Epithelial cell of prostate (primary cell): ENCODE measurements around the gene ZC3H12D.
"Not testable (repeated sequence)": the region's sequence is repeated elsewhere in the genome, so short reads cannot be mapped to it uniquely, and the experiment has no call there.

Experiments
- DNase-seq: peaks from one replicate; pipeline ENCODE4 v3.0.0-alpha.2; 2011; ENCODE audit warnings: low read depth, low spot score
- H3K27ac ChIP-seq: fragments of 450-650 bp; 2 replicates; pipeline ENCODE4 v1.5.1; 2017; ENCODE audit warnings: mild to moderate bottlenecking

The ZC3H12D gene

DNA sequence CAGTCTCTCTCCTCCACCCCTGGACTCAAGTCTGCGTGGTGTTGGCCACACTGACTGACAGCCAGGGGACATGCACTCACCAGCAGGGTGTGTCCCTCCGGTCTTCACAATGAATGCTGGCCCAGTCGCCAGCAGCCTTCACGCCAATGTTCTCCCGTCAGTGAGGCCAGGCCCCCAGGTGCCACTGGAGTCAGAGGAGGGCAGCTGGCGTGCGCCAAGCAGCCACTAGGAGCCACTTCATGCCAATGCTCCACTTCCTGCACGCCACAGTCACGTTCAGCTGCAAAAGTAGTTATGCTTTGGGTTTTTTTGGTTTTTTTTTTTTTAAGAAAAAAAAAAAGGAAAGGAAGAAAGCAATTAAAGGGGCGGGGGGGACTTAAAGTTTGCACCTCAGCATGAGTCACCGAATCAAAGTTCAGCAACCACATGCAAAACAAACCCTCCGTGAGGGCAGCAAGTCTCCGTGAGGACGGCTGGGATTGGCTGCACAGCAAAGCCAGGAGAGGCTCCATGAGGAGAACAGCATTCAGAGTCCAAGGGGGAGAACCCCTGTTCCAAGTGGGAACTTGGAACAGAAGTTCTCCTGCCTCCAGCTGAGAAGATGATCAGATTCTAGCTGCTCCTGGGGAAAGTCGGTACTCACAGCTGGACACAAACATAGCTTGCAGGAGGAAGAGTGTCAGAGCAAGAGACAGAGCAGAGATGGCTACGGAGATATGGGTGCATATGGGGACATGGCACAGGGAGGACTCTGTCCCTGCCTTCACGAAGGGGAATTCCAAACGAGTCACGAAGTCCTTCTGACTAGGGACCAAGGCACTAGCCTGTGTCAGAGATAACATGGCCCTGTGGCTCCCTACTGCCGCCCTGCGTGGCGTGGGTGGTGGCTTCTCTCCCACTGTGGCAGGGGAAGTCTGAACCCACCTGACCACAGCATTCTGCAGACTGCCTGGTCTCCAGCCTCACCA is at the start of gene ZC3H12D:
Gene ZC3H12D (minus strand): TSS at position 282 of the 968 bp plus-strand sequence. CDS start 10,471 bp downstream, outside the sequence.
- no peak within 1 kb of the TSS for H3K27ac ChIP-seq
- no peak for DNase-seq

GRCh38 chr6:149529650-149530049 is 44.8 kb upstream of the ZC3H12D start:
- no peak overlapping the region for H3K27ac ChIP-seq
- DNase-seq = no peak

DNA sequence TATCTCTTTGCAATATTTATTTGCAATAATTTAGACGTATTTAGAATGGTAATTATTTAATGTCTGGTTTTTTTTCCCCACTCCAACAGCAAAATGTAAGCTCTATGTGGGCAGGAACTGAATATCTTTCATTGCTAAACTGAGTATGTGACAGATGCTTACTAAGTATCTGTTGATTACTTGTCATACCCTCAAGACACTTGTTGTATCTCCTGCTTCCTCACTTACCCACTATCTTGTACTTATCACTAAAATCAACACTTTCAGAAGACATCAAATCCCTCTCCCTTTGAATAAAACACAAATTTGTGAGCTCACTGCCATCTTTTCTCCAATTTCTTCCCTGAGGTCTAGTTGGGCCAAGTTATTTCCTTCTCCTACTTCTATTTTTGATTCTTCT is 30.7 kb upstream of the ZC3H12D start:
- no peak for DNase-seq
- H3K27ac ChIP-seq = no peak overlapping the region

DNA sequence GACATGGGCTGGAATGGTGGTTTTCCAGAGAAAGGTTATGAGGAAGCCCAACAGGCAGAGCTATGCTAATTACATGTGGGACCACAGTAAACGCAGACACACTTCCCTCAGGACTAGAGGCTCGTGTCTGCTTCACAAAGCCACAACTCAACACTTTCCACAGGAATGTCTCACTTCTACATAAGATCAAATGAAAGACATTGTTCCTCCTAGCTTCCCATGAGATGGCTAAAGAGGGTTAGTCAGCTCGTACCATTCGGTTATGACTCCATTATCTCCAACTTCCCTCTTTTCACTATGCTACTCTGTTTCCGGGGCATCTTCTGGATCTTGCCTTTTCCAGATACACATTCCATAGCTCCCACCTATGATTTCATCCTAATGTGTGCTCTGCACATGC is 29.1 kb upstream of the ZC3H12D start:
- DNase-seq = no peak
- no peak overlapping the region for H3K27ac ChIP-seq

GRCh38 chr6:149510793-149511512 is 26.1 kb upstream of the ZC3H12D start:
- no peak overlapping the region for H3K27ac ChIP-seq
- DNase-seq = no peak

- no peak overlapping the region for H3K27ac ChIP-seq
- no peak for DNase-seq
Measured at GRCh38 chr6:149508485-149508884, 23.7 kb upstream of the ZC3H12D start.

DNA sequence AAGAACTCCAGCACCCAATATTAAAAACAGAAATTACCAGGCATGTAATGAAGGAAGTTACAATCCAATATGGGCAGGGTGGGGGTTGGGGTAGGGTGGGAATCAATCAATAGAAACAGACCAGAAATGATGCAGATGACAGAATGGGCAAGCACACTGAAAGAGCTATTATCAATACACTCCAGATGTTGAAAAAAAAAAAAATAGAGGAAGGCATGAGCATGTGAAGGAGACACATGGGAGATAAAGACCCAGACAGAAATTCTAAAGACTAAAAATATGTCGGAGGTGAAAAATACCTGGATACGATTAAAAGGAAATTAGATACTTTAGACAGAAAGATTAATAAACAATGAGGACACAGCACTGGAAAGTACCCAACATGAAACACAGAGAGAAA is 19.1 kb upstream of the ZC3H12D start:
- no peak overlapping the region for H3K27ac ChIP-seq
- no peak for DNase-seq

DNA sequence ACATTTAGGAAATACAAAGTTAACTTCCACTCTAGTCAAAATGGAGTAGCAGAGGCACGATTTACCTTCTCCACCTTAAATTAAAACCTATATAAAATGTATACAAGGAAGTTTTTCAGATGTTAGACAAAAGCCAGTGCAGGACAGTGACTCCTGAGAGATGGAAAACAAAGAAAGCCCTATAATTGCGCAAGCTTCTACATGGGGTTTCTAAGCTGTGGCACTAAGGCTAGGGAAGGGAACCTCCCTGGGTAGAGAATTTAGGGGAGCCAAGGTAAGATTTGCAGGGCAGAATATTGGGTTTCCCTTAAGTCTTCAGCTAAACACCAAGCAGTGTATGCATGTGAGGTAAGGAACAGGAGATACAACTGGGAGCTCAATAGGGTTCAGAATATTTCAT is 18.5 kb upstream of the ZC3H12D start:
- no peak overlapping the region for H3K27ac ChIP-seq
- DNase-seq = no peak

DNA sequence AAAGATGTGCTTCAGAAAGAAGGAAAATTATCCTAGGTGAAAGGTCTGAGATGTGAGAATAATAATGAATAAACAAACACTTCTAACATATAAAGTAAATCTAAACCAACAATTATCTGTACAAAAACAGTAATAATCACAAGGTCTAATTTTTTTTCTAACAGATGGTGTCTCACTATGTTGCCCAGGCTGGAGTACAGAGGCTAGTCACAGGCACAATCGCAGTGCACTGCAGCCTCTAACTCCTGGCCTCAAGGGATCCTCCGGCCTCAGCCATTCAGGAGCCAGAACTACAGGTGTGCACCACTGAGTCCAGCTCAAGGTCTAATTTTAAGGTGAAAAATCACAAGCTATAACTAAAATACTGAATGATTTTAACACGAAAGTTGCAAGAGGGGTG is 17.0 kb upstream of the ZC3H12D start:
- no peak overlapping the region for H3K27ac ChIP-seq
- DNase-seq = no peak

GRCh38 chr6:149501201-149501600 is 16.4 kb upstream of the ZC3H12D start:
- no peak for DNase-seq
- H3K27ac ChIP-seq = no peak overlapping the region

GRCh38 chr6:149500096-149500495 is 15.3 kb upstream of the ZC3H12D start:
- no peak for DNase-seq
- H3K27ac ChIP-seq = no peak overlapping the region

- no peak overlapping the region for H3K27ac ChIP-seq
- DNase-seq = peak; percentile 33
Measured at GRCh38 chr6:149499066-149499465, 14.3 kb upstream of the ZC3H12D start.

DNA sequence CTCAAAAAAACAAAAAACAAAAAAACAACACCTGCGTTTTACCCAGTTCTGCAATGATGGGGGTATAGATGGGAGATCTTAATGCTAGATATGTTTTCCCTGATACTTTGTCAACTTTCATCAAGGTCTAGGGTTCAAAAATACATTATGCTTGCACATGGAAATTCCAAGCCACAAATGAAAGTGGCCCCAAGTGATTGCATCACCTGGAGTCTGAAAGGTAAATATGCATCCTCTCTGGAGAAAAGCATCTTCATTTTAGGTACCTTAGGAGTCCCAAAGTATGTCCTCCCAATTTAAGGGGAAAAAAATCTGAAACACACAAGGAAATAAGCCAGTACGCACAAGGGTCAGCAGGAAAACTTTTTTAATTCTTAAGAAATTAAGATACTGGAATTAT is 12.6 kb upstream of the ZC3H12D start:
- no peak overlapping the region for H3K27ac ChIP-seq
- no peak for DNase-seq

DNA sequence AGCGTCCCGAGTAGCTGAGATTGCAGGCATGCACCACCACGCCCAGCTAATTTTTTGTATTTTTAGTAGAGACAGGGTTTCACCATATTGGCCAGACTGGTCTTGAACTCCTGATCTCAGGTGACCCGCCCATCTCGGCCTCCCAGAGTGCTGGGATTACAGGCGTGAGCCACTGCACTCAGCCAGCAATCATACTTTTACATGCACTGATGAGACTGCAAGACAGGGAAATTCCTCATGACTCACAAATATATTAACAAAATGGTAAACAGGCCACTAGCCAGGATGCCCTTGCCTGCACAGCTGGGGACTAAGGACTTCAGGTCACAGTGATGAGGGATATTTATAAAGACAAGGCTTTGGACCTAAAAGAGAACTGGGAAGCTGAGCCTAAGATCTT is 11.8 kb upstream of the ZC3H12D start:
- H3K27ac ChIP-seq, DNase-seq: not testable (repeated sequence)

DNA sequence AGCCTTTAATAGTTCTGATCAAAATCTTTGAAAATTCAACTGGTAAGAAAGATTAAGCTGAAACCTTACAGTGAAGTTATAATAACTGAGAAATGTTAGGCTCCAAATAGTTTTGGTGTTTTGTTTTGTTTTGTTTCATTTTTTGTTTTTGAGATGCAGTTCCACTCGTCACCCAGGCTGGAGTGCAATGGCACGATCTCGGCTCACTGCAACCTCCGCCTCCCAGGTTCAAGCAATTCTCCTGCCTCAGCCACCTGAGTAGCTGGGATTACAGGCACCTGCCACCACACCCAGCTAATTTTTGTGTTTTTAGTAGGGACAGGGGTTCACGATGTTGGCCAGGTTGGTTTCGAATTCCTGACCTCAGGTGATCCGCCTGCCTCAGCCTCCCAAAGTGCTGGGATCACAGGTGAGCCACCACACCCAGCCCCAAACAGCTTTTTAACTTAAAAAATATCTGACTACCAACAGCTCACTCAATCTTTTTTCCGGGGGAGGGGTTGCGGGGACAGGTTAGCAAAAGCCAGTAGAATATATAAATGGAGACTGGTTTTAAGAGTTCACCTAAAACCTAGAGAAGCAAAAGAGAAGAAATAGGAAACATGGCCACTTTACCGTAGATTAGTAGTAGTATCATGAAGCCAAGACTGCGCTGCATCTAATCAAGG is 10.7 kb upstream of the ZC3H12D start:
- not testable (repeated sequence) for DNase-seq

GRCh38 chr6:149494810-149495209 is 10.0 kb upstream of the ZC3H12D start:
- not testable (repeated sequence) for H3K27ac ChIP-seq, DNase-seq

More for the DNA sequence above, 10.7 kb upstream of the ZC3H12D start:
- H3K27ac ChIP-seq = not testable (repeated sequence)

DNA sequence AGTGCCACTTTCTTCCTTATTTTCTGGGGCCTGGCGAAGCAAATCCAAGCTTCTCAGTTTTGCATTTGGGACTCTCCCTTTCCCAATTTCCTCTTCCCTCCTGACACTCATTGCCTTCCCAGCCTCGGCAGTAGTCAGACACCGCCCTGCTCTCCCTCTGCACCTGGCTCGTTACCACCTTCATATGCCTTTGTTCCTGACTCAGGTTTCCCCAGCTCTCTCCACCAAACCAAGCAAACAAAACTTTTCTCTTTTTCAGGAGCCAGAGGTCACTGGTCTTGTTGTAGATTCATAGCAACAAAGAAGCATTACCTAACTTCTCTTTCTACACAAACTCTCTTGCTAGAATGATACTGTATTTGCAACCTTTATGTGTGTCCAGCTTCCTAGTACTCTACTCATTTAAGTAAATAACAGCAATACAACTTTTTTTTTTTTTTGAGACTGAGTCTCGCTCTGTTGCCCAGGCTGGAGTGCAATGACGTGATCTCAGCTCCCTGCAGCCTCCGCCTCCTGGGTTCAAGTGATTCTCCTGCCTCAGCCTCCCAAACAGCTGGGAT is 9.0 kb upstream of the ZC3H12D start:
- no peak overlapping the region for H3K27ac ChIP-seq
- no peak for DNase-seq

DNA sequence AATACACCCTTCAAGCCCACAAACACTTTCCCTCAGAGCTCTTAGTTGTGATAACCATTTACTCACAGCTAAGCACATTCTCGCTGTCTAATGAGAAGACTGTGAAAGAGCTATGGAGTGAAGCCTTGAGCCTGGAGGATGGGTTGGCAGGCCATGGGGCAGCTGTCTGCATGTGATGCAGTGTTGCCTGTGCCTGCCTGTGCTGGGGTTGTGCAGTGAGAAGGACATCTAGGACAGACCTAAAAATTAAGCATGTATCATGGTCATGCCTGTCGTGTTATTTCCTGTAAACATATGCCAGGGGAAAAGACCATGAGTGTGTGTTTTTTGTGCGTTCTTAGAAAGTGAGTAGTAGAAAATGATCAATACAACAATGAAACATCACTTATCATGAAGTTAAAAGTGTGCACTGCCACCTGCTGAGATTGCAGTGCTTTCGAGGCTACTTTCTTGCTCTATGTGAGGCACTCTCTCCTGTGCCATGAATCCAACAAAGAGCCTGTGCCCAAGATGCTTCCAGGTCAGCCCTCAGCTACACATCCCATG is 8.1 kb upstream of the ZC3H12D start:
- H3K27ac ChIP-seq = no peak overlapping the region
- no peak for DNase-seq

DNA sequence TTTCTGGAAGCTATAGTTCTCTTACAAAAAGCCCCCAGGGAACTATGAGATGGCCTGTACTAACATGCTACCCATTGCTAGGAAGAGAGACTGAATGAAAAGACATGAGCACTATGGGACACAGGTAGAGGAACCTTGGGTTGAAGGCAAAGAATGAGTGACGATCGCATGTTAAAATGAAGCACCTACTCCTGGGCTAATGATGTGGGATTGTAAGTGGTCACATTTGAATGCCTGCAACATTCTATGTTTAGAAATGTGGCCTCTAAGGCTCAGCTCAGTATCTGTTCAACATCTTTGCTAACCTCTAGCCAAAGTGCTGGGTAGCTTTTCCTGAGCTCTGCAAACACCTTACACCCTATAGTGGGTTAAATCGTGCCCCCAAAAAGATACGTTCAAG is 5.2 kb upstream of the ZC3H12D start:
- DNase-seq = no peak
- no peak overlapping the region for H3K27ac ChIP-seq

GRCh38 chr6:149488815-149489214 is 4.0 kb upstream of the ZC3H12D start:
- no peak overlapping the region for H3K27ac ChIP-seq
- no peak for DNase-seq
